K562 (cell line): ENCODE measurements around the gene PNPLA7. TPM values are rescaled to one million over a fixed set of nuclear protein-coding genes. Genes with fewer than 3 reads are reported as not detected.

Source experiments
- ARNT ChIP-seq, 2 experiments: fragments of 450-650 bp; IDR thresholded peaks; 2 replicates each; pipeline ENCODE4 v1.6.1; 2016; ENCODE audit warnings: mild to moderate bottlenecking in 1 of 2
- ASH1L ChIP-seq: fragments of 450-650 bp; IDR thresholded peaks from 2 replicates; pipeline ENCODE4 v1.6.1; 2018; ENCODE audit warnings: borderline replicate concordance, mild to moderate bottlenecking, low read depth; ENCODE audit not compliant: partially characterized antibody
- ATF7 ChIP-seq: fragments of 450-650 bp; IDR thresholded peaks from 2 replicates; pipeline ENCODE4 v1.7.1; 2014; ENCODE audit warnings: mild to moderate bottlenecking, moderate library complexity
- BRCA1 ChIP-seq, 2 experiments: fragments of 450-650 bp in 1 of 2; sonication (generic) in 1 of 2; formaldehyde crosslinking in 1 of 2; IDR thresholded peaks; 2 replicates each; pipeline versions ENCODE4 v1.5.0 to v1.6.1; 2017 to 2020; ENCODE audit warnings: mild to moderate bottlenecking in 1 of 2, missing genetic modification reagents in 1 of 2
- ELF1 ChIP-seq: fragments of 200-800 bp; sonication (Bioruptor generic); IDR thresholded peaks from 2 replicates; pipeline ENCODE4 v1.6.1; 2016; ENCODE audit warnings: missing genetic modification characterization, missing compliant biosample characterization
- ESRRB ChIP-seq: fragments of 250-450 bp; sonication (Bioruptor Pico); IDR thresholded peaks from 2 replicates; pipeline ENCODE4 v1.5.0; 2020; ENCODE audit warnings: mild to moderate bottlenecking, moderate library complexity, borderline replicate concordance
- GTF2A2 ChIP-seq: IDR thresholded peaks from 2 replicates; pipeline ENCODE4 v1.6.1; 2016; ENCODE audit warnings: mild to moderate bottlenecking, missing genetic modification characterization, missing compliant biosample characterization
- IFI16 ChIP-seq: fragments of 250-450 bp; sonication (Bioruptor Pico); IDR thresholded peaks from 2 replicates; pipeline ENCODE4 v2.1.2; 2022; ENCODE audit warnings: mild to moderate bottlenecking, inconsistent platforms
- KLF6 ChIP-seq: fragments of 250-450 bp; sonication (Bioruptor Pico); IDR thresholded peaks from 2 replicates; pipeline ENCODE4 v1.4.0; 2020; ENCODE audit warnings: mild to moderate bottlenecking, moderate library complexity, borderline replicate concordance
- MED1 ChIP-seq: sonication (generic); formaldehyde crosslinking; IDR thresholded peaks from 2 replicates; pipeline ENCODE4 v1.8.1; 2023; ENCODE audit warnings: missing genetic modification reagents, borderline replicate concordance
- MITF ChIP-seq: IDR thresholded peaks from 2 replicates; pipeline ENCODE4 v1.6.1; 2014; ENCODE audit warnings: antibody characterized with exemption
- MTA3 ChIP-seq: fragments of 450-650 bp; formaldehyde crosslinking; IDR thresholded peaks from 2 replicates; pipeline ENCODE4 v1.6.1; 2017; ENCODE audit warnings: mild to moderate bottlenecking, borderline replicate concordance
- NFE2L1 ChIP-seq: fragments of 450-650 bp; IDR thresholded peaks from 2 replicates; pipeline ENCODE4 v1.6.1; 2016; ENCODE audit warnings: missing genetic modification characterization, low read depth, mild to moderate bottlenecking, missing compliant biosample characterization, moderate library complexity, borderline replicate concordance
- POLR2AphosphoS2 ChIP-seq: IDR thresholded peaks from 2 replicates; pipeline ENCODE4 v1.6.1; 2012; ENCODE audit warnings: low read length, improper control_type of control experiment
- PYGO2 ChIP-seq: fragments of 450-650 bp; IDR thresholded peaks from 2 replicates; pipeline ENCODE4 v1.6.1; 2016; ENCODE audit warnings: mild to moderate bottlenecking, missing genetic modification characterization, moderate library complexity, missing compliant biosample characterization
- RBM15 ChIP-seq: fragments of 200-400 bp; formaldehyde crosslinking; IDR thresholded peaks from 2 replicates; pipeline ENCODE4 v1.6.1; 2018; ENCODE audit warnings: mild to moderate bottlenecking, low read length, moderate library complexity; ENCODE audit not compliant: insufficient read depth
- THRB ChIP-seq: fragments of 450-650 bp; formaldehyde crosslinking; conservative IDR thresholded peaks from 2 replicates; pipeline ENCODE4 v1.4.0; 2022; ENCODE audit warnings: mild to moderate bottlenecking, missing genetic modification characterization
- UBTF ChIP-seq, 2 experiments: IDR thresholded peaks; 2 replicates each; pipeline ENCODE4 v1.6.1; 2012; ENCODE audit warnings: improper control_type of control experiment in 2 of 2, low read depth in 2 of 2, low read length in 2 of 2, borderline replicate concordance in 1 of 2
- ZNF3 ChIP-seq: fragments of 250-450 bp; sonication (Bioruptor Pico); IDR thresholded peaks from 2 replicates; pipeline ENCODE4 v1.5.0; 2021; ENCODE audit warnings: mild to moderate bottlenecking, moderate library complexity
- ZNF717 ChIP-seq: fragments of 250-450 bp; sonication (Bioruptor Pico); IDR thresholded peaks from 2 replicates; pipeline ENCODE4 v1.5.0; 2021
- polyA plus RNA-seq, 8 experiments: library from polyadenylated mRNA; depleted of rRNA in 4 of 8; stranded (reverse) in 5 of 8; unstranded in 3 of 8; fragments of >200 nt; fragmentation: Nextera tagmentation in 2 of 8; fragmentation: Illumina TruSeq in 1 of 8; extraction: Ambion mirVana in 2 of 8; extraction: Trizol in 1 of 8; gene quantifications; 2 replicates each; pipeline versions ENCODE4 v1.2.1 to v1.2.3, GENCODE V29; 2011 to 2014; ENCODE audit warnings: inconsistent platforms in 1 of 8, missing spikeins in 1 of 8
- total RNA-seq, 7 experiments: library from RNA; depleted of rRNA in 6 of 7; stranded (reverse); fragments of >200 nt in 6 of 7; fragmentation: Illumina TruSeq in 2 of 7; extraction: Trizol in 2 of 7; gene quantifications; 2 replicates each; pipeline versions ENCODE4 v1.2.1 to v1.2.3, GENCODE V29; 2011 to 2021; ENCODE audit warnings: low replicate concordance in 1 of 7

Gene PNPLA7
- total and polyA plus RNA-seq, 9 of the 15 experiments (the other 6 are each of a cell fraction or from before 2014, with no cell fraction given), result 0.01 to 0.85 (median 0.19) TPM; not detected in 1

GRCh38 chr9:137459152-137459600 is 91.0 kb downstream of the PNPLA7 start, which contains the start of gene NSMF (continued):
- TF ChIP-seq IFI16 (CRISPR knock-in tag) (no peak), RBM15 (no peak), MTA3 (no peak), MITF (no peak), UBTF (IDR thresholded peaks at IDR 0.05; ENCODE audit: borderline replicate concordance in 1 of 2, low read depth in 2 of 2, low read length in 2 of 2) (0 out of 4 replicates have a peak, but pooled peaks of 1 of the 2 experiments have one; percentile 10), BRCA1 (IDR thresholded peaks at IDR 0.05) (no peak), BRCA1 (CRISPR knock-in tag; IDR thresholded peaks at IDR 0.05) (no peak), MED1 (CRISPR knock-in tag) (no peak), ARNT (IDR thresholded peaks at IDR 0.05) (no peak), ASH1L (no peak), ESRRB (CRISPR knock-in tag) (no peak), THRB (CRISPR knock-in tag) (no peak), KLF6 (CRISPR knock-in tag) (no peak), ELF1 (tag) (no peak), NFE2L1 (no peak), ZNF3 (CRISPR knock-in tag) (no peak), ZNF717 (no peak), ATF7 (peak; percentile 96), POLR2AphosphoS2 (no peak), GTF2A2 (tag) (no peak), PYGO2 (tag) (no peak)
